K562 (cell line): ENCODE results near the gene MACF1. TPM values are rescaled to one million over a fixed set of nuclear protein-coding genes. Genes with fewer than 3 reads are reported as not detected.

Experiments used
- ARID4B ChIP-seq: sonication (generic); formaldehyde crosslinking; IDR thresholded peaks from 2 replicates; pipeline ENCODE4 v1.8.0; 2022; ENCODE audit warnings: mild to moderate bottlenecking, missing genetic modification reagents
- ATF7 ChIP-seq: fragments of 450-650 bp; IDR thresholded peaks from 2 replicates; pipeline ENCODE4 v1.7.1; 2014; ENCODE audit warnings: mild to moderate bottlenecking, moderate library complexity
- DDX20 ChIP-seq: fragments of 450-650 bp; IDR thresholded peaks from 2 replicates; pipeline ENCODE4 v1.6.1; 2016; ENCODE audit warnings: missing genetic modification characterization, low read depth, mild to moderate bottlenecking, missing compliant biosample characterization, moderate library complexity
- DEAF1 ChIP-seq: fragments of 450-650 bp; formaldehyde crosslinking; IDR thresholded peaks from 2 replicates; pipeline ENCODE4 v1.4.0; 2020; ENCODE audit warnings: mild to moderate bottlenecking, moderate library complexity
- ESRRA ChIP-seq: fragments of 450-650 bp; IDR thresholded peaks from 2 replicates; pipeline ENCODE4 v1.6.1; 2014; ENCODE audit warnings: low read depth, mild to moderate bottlenecking, moderate library complexity, borderline replicate concordance
- POLR3G ChIP-seq: IDR thresholded peaks from 2 replicates; pipeline ENCODE4 v1.6.1; 2011; ENCODE audit not compliant: insufficient read length, insufficient replicate concordance; ENCODE audit errors: extremely low read depth
- SAP30 ChIP-seq: fragments of 200-600 bp; sonication (generic); IDR thresholded peaks from 2 replicates; pipeline ENCODE4 v1.6.1; 2012; ENCODE audit warnings: borderline replicate concordance, low read depth, mild to moderate bottlenecking, moderate library complexity, low read length, control low read depth, inconsistent platforms; ENCODE audit not compliant: insufficient read depth, poor library complexity, severe bottlenecking
- SMARCA5 ChIP-seq: fragments of 450-650 bp; IDR thresholded peaks from 2 replicates; pipeline ENCODE4 v1.6.1; 2016
- SMARCC2 ChIP-seq: fragments of 450-650 bp; IDR thresholded peaks from 2 replicates; pipeline ENCODE4 v1.6.1; 2017; ENCODE audit warnings: antibody characterized with exemption, moderate library complexity, mild to moderate bottlenecking, low read depth
- TCFL5 ChIP-seq: fragments of 250-450 bp; sonication (Bioruptor Pico); conservative IDR thresholded peaks from 2 replicates; pipeline ENCODE4 v1.6.1; 2021; ENCODE audit warnings: mild to moderate bottlenecking, moderate library complexity, matching md5 sums
- TFAP4 ChIP-seq: sonication (generic); formaldehyde crosslinking; IDR thresholded peaks from 2 replicates; pipeline ENCODE4 v1.8.0; 2022; ENCODE audit warnings: missing genetic modification reagents, mild to moderate bottlenecking, moderate library complexity, borderline replicate concordance
- ZNF175 ChIP-seq: fragments of 200-800 bp; sonication (Bioruptor generic); IDR thresholded peaks from 2 replicates; pipeline ENCODE4 v1.6.1; 2016; ENCODE audit warnings: low read depth, mild to moderate bottlenecking, missing genetic modification characterization, missing compliant biosample characterization
- ZNF311 ChIP-seq: fragments of 250-450 bp; sonication (Bioruptor Pico); IDR thresholded peaks from 2 replicates; pipeline ENCODE4 v1.4.0; 2020; ENCODE audit warnings: mild to moderate bottlenecking, moderate library complexity
- ZNF316 ChIP-seq: fragments of 450-650 bp; IDR thresholded peaks from 2 replicates; pipeline ENCODE4 v1.6.1; 2016
- ZNF518B ChIP-seq: fragments of 250-450 bp; sonication (Bioruptor Pico); IDR thresholded peaks from 2 replicates; pipeline ENCODE4 v1.5.0; 2021; ENCODE audit warnings: mild to moderate bottlenecking, moderate library complexity
- ZNF77 ChIP-seq: fragments of 250-450 bp; sonication (Bioruptor Pico); IDR thresholded peaks from 2 replicates; pipeline ENCODE4 v1.5.0; 2020
- polyA plus RNA-seq, 8 experiments: library from polyadenylated mRNA; depleted of rRNA in 4 of 8; stranded (reverse) in 5 of 8; unstranded in 3 of 8; fragments of >200 nt; fragmentation: Nextera tagmentation in 2 of 8; fragmentation: Illumina TruSeq in 1 of 8; extraction: Ambion mirVana in 2 of 8; extraction: Trizol in 1 of 8; gene quantifications; 2 replicates each; pipeline versions ENCODE4 v1.2.1 to v1.2.3, GENCODE V29; 2011 to 2014; ENCODE audit warnings: inconsistent platforms in 1 of 8, missing spikeins in 1 of 8
- total RNA-seq, 7 experiments: library from RNA; depleted of rRNA in 6 of 7; stranded (reverse); fragments of >200 nt in 6 of 7; fragmentation: Illumina TruSeq in 2 of 7; extraction: Trizol in 2 of 7; gene quantifications; 2 replicates each; pipeline versions ENCODE4 v1.2.1 to v1.2.3, GENCODE V29; 2011 to 2021; ENCODE audit warnings: low replicate concordance in 1 of 7

The MACF1 gene
- total and polyA plus RNA-seq, 9 of the 15 experiments (the other 6 are each of a cell fraction or from before 2014, with no cell fraction given), result 13.2 to 232 (median 112) TPM

GRCh38 chr1:39167632-39168209, 36.8 kb upstream of the MACF1 start (continued):
- TF ChIP-seq DEAF1 (CRISPR knock-in tag) (no peak), ZNF175 (peak; percentile 80), SMARCA5 (peak; percentile 57; the same call in 1 of the 2 replicates), SAP30 (no peak), TCFL5 (CRISPR knock-in tag) (no peak), ZNF311 (CRISPR knock-in tag) (no peak), ESRRA (peak; percentile 82), TFAP4 (CRISPR knock-in tag) (peak; percentile 51), ATF7 (peak; percentile 82), POLR3G (no peak), ARID4B (CRISPR knock-in tag) (no peak), ZNF316 (no peak), SMARCC2 (peak; percentile 97), ZNF518B (CRISPR knock-in tag) (no peak), DDX20 (0 out of 2 replicates have a peak, but pooled peaks have one; percentile 17), ZNF77 (CRISPR knock-in tag) (no peak)
